ENCODE measurements around the gene HOXB3.

DNA sequence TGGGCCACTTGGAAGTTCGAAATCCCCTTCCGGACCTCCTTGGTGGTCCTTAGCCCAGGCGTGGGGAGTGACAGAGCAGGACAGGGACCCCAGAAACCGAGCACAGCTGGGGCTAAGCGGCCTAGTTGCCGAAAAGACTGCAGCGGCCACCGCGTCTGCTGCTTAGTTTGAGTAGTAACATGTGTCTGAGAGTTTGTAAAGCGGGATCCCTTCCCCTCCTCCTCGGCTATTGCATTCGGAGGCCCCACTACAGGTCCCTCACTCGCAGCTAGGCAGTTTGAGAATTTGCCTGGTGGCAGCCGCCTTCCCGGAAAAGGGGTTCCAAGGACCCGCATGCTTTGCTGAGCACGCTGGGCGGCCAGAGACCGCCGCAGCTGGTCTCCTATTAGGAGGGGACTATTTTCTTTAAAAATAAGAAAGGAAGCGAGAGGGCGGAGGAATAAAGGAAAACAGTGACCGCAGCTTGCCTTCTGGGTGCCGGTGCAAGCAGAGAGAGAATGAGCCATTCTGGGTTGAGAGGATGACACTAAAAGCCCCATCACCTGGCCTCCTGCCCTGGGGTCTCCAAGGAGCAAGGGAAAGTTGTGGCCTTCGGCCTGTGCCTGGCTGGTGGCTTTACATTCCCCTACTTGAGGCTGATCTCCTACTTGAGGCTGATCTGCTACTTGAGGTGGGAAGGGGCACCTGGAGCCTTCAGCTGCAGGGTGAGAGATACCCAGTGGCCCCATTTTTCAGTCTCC lies 4.7 kb upstream of the HOXB3 start:
- TF ChIP-seq, protein P1, sequence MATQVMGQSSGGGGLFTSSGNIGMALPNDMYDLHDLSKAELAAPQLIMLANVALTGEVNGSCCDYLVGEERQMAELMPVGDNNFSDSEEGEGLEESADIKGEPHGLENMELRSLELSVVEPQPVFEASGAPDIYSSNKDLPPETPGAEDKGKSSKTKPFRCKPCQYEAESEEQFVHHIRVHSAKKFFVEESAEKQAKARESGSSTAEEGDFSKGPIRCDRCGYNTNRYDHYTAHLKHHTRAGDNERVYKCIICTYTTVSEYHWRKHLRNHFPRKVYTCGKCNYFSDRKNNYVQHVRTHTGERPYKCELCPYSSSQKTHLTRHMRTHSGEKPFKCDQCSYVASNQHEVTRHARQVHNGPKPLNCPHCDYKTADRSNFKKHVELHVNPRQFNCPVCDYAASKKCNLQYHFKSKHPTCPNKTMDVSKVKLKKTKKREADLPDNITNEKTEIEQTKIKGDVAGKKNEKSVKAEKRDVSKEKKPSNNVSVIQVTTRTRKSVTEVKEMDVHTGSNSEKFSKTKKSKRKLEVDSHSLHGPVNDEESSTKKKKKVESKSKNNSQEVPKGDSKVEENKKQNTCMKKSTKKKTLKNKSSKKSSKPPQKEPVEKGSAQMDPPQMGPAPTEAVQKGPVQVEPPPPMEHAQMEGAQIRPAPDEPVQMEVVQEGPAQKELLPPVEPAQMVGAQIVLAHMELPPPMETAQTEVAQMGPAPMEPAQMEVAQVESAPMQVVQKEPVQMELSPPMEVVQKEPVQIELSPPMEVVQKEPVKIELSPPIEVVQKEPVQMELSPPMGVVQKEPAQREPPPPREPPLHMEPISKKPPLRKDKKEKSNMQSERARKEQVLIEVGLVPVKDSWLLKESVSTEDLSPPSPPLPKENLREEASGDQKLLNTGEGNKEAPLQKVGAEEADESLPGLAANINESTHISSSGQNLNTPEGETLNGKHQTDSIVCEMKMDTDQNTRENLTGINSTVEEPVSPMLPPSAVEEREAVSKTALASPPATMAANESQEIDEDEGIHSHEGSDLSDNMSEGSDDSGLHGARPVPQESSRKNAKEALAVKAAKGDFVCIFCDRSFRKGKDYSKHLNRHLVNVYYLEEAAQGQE (IDR thresholded peaks at IDR 0.05; ENCODE audit: borderline replicate concordance) = no peak
- TF ChIP-seq, protein P2, sequence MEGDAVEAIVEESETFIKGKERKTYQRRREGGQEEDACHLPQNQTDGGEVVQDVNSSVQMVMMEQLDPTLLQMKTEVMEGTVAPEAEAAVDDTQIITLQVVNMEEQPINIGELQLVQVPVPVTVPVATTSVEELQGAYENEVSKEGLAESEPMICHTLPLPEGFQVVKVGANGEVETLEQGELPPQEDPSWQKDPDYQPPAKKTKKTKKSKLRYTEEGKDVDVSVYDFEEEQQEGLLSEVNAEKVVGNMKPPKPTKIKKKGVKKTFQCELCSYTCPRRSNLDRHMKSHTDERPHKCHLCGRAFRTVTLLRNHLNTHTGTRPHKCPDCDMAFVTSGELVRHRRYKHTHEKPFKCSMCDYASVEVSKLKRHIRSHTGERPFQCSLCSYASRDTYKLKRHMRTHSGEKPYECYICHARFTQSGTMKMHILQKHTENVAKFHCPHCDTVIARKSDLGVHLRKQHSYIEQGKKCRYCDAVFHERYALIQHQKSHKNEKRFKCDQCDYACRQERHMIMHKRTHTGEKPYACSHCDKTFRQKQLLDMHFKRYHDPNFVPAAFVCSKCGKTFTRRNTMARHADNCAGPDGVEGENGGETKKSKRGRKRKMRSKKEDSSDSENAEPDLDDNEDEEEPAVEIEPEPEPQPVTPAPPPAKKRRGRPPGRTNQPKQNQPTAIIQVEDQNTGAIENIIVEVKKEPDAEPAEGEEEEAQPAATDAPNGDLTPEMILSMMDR (IDR thresholded peaks at IDR 0.05; ENCODE audit: poor library complexity, severe bottlenecking) = no peak
- TF ChIP-seq SMC3 (conservative IDR thresholded peaks at IDR 0.05; ENCODE audit: poor library complexity) = no peak
- TF ChIP-seq POLR2AphosphoS5 (IDR thresholded peaks at IDR 0.05) = no peak
- no peak for TF ChIP-seq RAD21 (conservative IDR thresholded peaks at IDR 0.05)
- no peak for TF ChIP-seq EZH2 (IDR thresholded peaks at IDR 0.05; ENCODE audit: borderline replicate concordance, insufficient read depth, low read length, poor library complexity, severe bottlenecking)

All from neural cell (in vitro differentiated cells).